ENCODE measurements around the gene FAT1.
A peak's percentile ranks its signal among the peaks of the same experiment; 100 is the strongest.

The FAT1 gene

DNA sequence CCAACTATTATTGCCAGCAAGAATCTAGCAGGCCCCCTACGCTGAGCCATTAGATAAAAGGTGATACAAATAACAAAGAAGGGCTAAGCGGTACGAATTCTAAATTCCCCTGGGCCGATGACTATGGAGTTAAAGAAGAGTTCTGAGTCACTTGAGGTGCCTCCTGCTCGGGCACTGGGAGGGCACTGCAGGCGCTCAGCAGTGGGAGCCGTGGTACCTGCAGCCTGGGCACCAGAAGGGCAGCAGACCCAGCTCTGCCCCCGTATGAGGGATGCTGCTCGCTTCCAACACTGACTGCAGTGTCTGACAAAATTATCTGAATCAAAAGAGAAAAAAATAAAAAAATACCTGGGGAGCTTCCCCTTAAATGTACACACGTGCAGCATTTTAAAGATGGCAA, 124.2 kb downstream of the FAT1 start:
- DNase-seq = no peak

- DNase-seq = no peak
Observed at GRCh38 chr4:186598686-186599085, 125.0 kb downstream of the FAT1 start.

DNA sequence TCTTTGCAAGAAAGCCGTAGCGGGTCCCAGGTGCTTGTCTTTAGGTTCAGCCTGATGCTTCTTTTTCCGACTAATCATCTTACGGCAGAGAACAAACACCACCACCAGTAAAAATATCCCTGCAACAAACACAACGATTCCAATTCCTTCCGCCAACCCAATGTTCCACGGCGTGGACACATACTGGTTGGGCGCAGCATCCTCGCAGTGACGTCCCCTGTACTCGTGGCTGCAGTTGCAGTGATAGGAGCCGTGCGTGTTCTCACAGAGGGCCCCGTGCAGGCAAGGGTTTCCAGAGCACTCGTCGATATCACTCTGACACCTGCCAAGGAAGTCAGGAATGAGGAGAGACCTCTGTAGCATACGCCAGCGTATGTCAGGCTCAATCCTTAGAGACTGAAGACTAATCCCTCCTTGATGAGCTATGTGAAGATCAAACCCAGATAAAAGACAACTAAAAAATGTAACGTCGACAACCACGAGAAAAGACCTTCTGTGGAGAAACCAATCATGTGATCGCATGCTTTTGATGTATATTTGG, 126.7 kb downstream of the FAT1 start:
- DNase-seq = no peak

DNA sequence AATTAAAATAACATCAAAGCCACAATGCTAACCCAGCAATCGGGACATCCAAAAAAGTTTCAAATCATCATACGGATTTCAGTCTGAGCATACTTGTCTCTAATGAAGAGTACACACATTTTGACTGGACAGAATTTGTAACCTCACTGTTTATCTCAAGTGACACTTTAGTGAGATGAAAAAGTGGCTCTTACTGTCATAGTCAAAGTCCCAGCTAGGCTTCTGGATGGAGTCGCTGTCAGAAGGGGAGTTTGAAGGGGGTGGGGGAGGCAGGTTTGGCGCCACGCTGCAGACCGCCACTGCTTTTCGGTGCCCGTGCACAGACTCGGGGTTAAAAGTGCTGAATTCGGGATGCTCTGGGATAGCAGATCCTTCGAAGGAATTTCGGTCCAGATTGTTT, 127.3 kb downstream of the FAT1 start:
- no peak for DNase-seq

- DNase-seq = no peak
Observed at GRCh38 chr4:186593587-186593973, 130.1 kb downstream of the FAT1 start.

- DNase-seq = no peak
Observed at GRCh38 chr4:186592966-186593586, 130.6 kb downstream of the FAT1 start.

DNA sequence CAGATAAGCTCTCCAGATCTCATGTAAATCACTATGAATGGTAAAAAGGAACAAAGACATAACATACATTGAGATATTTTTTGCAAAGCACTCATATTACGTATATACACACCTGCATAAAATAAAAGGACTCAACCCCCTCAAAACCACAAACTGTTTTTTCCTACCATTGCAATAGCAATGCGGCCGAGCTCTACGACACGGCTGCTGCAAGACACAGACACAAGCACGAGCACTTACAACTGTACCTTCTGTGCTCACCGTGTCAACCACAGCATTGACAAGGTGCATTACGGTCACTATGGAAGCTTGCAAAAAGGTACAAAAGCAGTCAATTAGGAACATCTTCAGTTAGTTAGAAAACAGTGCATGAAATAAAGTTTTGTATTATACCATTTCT, 131.2 kb downstream of the FAT1 start:
- no peak for DNase-seq

DNA sequence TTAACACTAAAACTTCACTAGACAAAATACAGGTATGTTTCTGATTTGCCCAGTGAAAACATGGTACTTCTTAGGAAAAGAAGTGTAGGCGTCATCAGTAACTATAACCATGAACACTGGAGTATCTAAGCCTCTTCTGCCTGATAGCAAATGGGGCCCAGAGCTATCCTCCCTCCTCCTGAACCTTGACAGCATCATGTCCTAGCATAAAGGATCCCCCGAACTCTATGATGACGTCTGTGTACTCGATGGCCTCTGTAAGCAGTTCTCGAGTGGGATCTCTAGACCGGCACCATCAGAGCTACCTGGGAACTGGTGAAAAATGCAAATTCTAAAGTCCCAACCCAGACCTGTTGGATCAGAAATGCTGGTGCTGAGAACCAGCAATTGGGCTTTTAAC, 132.0 kb downstream of the FAT1 start:
- DNase-seq = no peak

DNA sequence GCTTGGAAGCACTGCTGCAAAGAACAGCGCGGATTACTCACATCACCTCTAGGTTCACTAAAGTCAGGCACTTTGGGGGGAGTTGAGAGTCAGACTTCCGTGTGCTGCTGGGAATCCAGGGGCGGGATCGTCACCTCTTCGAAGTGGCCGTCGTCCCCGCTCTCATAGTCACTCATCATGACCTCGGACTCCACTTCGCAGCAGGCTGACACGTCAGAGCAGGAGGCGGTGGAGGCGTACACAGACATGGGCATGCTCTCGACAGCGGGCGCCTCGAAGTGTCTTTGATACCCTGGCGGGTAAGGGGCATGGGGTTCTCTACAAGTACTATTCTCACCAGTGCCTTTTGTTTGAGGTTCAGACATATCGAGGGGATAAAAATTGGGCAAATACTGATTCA, 135.2 kb downstream of the FAT1 start:
- no peak for DNase-seq

- peak in 1 of 2 experiments; percentile 22 for DNase-seq
Observed at GRCh38 chr4:186587416-186588018, 136.1 kb downstream of the FAT1 start.

GRCh38 chr4:186586205-186586604, 137.5 kb downstream of the FAT1 start:
- no peak for DNase-seq

DNA sequence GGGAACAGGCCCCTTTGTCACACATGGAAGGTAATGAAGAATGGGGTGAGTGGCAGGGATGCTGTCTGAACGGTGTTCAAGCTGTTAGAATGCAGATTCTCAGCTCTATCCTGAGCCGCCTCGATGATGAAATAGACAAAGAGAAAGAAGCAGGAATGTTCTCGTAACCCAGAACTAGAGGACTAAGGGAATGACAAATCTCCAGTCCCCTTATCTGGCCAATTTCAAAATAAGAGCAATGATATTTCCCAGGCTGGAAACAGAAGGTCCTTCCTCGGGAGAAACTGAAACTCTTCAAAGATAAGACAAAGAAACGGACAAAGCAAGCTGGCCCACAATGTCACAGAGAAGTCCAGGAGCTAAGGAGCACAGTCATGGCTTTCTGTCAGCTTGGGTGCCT, 138.7 kb downstream of the FAT1 start:
- DNase-seq = no peak

GRCh38 chr4:186581421-186581820, 142.2 kb downstream of the FAT1 start:
- no peak for DNase-seq

DNA sequence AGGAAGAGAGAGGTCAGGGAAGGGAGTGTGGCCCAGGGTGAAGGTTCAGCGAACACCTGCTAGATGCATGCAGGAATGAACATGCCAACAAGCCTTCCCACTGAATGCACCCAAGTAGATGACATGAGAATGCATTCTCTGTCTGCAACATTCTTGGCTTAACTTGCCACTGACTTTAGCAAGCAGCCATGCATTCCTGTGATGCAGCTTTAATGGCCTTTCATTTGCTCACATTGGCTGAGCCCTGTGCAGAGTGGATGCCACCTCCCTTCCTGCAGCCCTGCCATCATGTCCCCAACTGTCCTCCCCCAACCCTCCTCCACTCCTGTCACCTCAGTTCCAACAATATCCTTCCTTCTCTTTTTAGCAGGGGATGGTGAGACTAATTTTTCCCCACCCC, 143.0 kb downstream of the FAT1 start:
- DNase-seq = no peak

- DNase-seq = no peak
Observed at GRCh38 chr4:186570193-186570996, 153.3 kb downstream of the FAT1 start.

GRCh38 chr4:186569533-186570192, 154.0 kb downstream of the FAT1 start:
- DNase-seq = no peak

GRCh38 chr4:186566068-186566467, 157.6 kb downstream of the FAT1 start:
- no peak for DNase-seq

DNA sequence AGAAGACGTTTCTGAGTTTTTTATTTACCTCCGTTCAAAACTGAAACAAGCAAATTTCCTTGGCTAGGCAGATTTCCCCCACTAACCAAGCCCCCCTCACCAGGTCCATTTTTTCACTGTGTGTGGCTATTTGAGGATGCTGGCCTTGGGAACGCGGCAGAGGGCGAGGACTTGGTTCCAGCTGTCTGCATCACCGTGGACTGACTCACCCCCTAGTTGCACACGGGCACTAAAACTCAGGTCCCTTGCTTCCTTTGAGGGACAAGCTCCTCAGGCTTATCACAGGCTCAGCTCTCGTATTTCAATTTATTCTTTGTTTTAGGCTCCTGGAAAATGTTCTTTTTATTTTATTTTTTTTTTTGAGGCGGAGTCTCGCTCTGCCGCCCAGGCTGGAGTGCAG, 159.9 kb downstream of the FAT1 start:
- no peak for DNase-seq

GRCh38 chr4:186561748-186562147, 161.9 kb downstream of the FAT1 start:
- DNase-seq = no peak

DNA sequence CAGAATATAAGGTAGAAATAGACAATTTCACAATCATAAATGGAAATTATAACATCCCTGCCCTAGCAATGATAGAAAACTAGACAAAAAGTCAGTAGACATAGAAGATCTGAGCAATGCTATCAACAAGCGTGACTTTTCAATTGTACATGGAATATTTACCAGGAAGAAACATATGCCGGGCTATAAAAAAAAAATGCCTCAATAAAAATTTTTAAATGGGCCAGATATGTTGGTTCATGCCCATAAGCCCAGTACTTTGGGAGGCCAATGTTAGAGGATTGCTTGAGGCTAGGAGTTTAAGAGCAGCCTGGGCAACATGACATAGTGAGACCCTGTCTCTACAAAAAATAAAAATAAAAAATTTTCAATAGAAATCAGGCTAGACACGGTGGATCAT, 163.0 kb downstream of the FAT1 start:
- DNase-seq = no peak

GRCh38 chr4:186557486-186557885, 166.2 kb downstream of the FAT1 start:
- DNase-seq = peak; percentile 57 to 82

GRCh38 chr4:186557061-186557460, 166.6 kb downstream of the FAT1 start:
- DNase-seq = peak in 1 of 2 experiments; percentile 24

Data from NCI-H524 (cell line).